ENCODE data around the gene KCNQ2. TPM values are rescaled to one million over a fixed set of nuclear protein-coding genes. Genes with fewer than 3 reads are reported as not detected.
A peak's percentile ranks its signal among the peaks of the same experiment; 100 is the strongest.

The KCNQ2 gene
- total and polyA plus RNA-seq, 5 experiments from 2014 or later: 0.30 to 0.49 TPM; not detected in 3

- H3K9me3 Mint-ChIP-seq: no peaks in the 10 kb centered on the region
- no peak overlapping the region for H3K27ac Mint-ChIP-seq
- POLR2A ChIA-PET: no interaction called here
- H3K36me3 Mint-ChIP-seq: no peaks in the 10 kb centered on the region
- H3K4me3 Mint-ChIP-seq: peak overlapping the region in 3 of 10 donors; percentile 10 to 33 (median 25)
- no peak for DNase-seq
- H3K4me1 Mint-ChIP-seq: peaks cover 1 to 12% (median 8%) of the 10 kb centered on the region in 4 donors
- ATAC-seq: no peak
- peaks cover 12 to 68% (median 21%) of the 10 kb centered on the region in 5 donors for H3K27me3 Mint-ChIP-seq
These were observed 471 bp upstream of the KCNQ2 start for GRCh38 chr20:63472862-63473390.

- no peak for ATAC-seq
- peaks cover 13 to 69% (median 26%) of the 10 kb centered on the region in 5 donors for H3K27me3 Mint-ChIP-seq
These were observed 806 bp downstream of the KCNQ2 start for GRCh38 chr20:63471717-63471980.

GRCh38 chr20:63471002-63471716 is 1.3 kb downstream of the KCNQ2 start:
- POLR2A ChIA-PET: no interaction called here
- H3K4me1 Mint-ChIP-seq: peaks cover 1 to 11% (median 8%) of the 10 kb centered on the region in 4 donors
- no peaks in the 10 kb centered on the region for H3K9me3 Mint-ChIP-seq
- H3K36me3 Mint-ChIP-seq: no peaks in the 10 kb centered on the region
- DNase-seq (no peak), ATAC-seq (no peak)
- peaks cover 12 to 66% (median 26%) of the 10 kb centered on the region in 5 donors for H3K27me3 Mint-ChIP-seq
- H3K27ac Mint-ChIP-seq: no peak overlapping the region
- H3K4me3 Mint-ChIP-seq: peak overlapping the region in 2 of 10 donors; percentile 20 to 26

More at GRCh38 chr20:63471717-63471980, 806 bp downstream of the KCNQ2 start:
- H3K9me3 Mint-ChIP-seq: no peaks in the 10 kb centered on the region
- H3K36me3 Mint-ChIP-seq: no peaks in the 10 kb centered on the region
- H3K27ac Mint-ChIP-seq: no peak overlapping the region
- POLR2A ChIA-PET: no interaction called here
- no peak overlapping the region for H3K4me3 Mint-ChIP-seq
- peaks cover 1 to 11% (median 8%) of the 10 kb centered on the region in 4 donors for H3K4me1 Mint-ChIP-seq
- no peak for DNase-seq

- H3K27me3 Mint-ChIP-seq: peaks cover 11 to 65% (median 25%) of the 10 kb centered on the region in 5 donors
- no peaks in the 10 kb centered on the region for H3K36me3 Mint-ChIP-seq
- ATAC-seq (no peak), DNase-seq (no peak)
- H3K4me1 Mint-ChIP-seq: peaks cover 1 to 11% (median 8%) of the 10 kb centered on the region in 4 donors
- no peaks in the 10 kb centered on the region for H3K9me3 Mint-ChIP-seq
- H3K27ac Mint-ChIP-seq: no peak overlapping the region
- peak overlapping the region in 4 of 10 donors; percentile 14 to 72 (median 34) for H3K4me3 Mint-ChIP-seq
- POLR2A ChIA-PET: no interaction called here
These were observed 2.0 kb downstream of the KCNQ2 start for GRCh38 chr20:63470410-63470809.

- peaks cover 8 to 64% (median 25%) of the 10 kb centered on the region in 5 donors for H3K27me3 Mint-ChIP-seq
- ATAC-seq (no peak), DNase-seq (no peak)
- H3K4me1 Mint-ChIP-seq: peaks cover 1 to 11% (median 8%) of the 10 kb centered on the region in 4 donors
- no peaks in the 10 kb centered on the region for H3K36me3 Mint-ChIP-seq
- no peak overlapping the region for H3K4me3 Mint-ChIP-seq
- POLR2A ChIA-PET: no interaction called here
- no peaks in the 10 kb centered on the region for H3K9me3 Mint-ChIP-seq
- no peak overlapping the region for H3K27ac Mint-ChIP-seq
These were observed 2.7 kb downstream of the KCNQ2 start for GRCh38 chr20:63469713-63470101.

GRCh38 chr20:63469019-63469712 is 3.3 kb downstream of the KCNQ2 start:
- Mint-ChIP-seq H3K27me3 (peaks cover 6 to 63% (median 23%) of the 10 kb centered on the region in 5 donors), H3K9me3 (no peaks in the 10 kb centered on the region), H3K4me1 (peaks cover 0 to 7% (median 4%) of the 10 kb centered on the region in 4 donors), H3K36me3 (no peaks in the 10 kb centered on the region), H3K4me3 (no peak overlapping the region), H3K27ac (no peak overlapping the region)
- DNase-seq: no peak
- ATAC-seq: no peak
- POLR2A ChIA-PET: no interaction called here

- Mint-ChIP-seq H3K27ac (no peak overlapping the region), H3K9me3 (no peaks in the 10 kb centered on the region), H3K4me3 (no peak overlapping the region), H3K36me3 (no peaks in the 10 kb centered on the region), H3K27me3 (peaks cover 4 to 60% (median 23%) of the 10 kb centered on the region in 5 donors), H3K4me1 (peaks cover 0 to 3% (median under 1%) of the 10 kb centered on the region in 4 donors)
- DNase-seq: no peak
- POLR2A ChIA-PET: no interaction called here
- ATAC-seq: no peak
These were observed 4.0 kb downstream of the KCNQ2 start for GRCh38 chr20:63468421-63468820.

GRCh38 chr20:63467294-63468083 is 5.0 kb downstream of the KCNQ2 start:
- Mint-ChIP-seq H3K27ac (no peak overlapping the region), H3K4me3 (no peak overlapping the region), H3K4me1 (peaks cover 0 to 3% (median under 1%) of the 10 kb centered on the region in 4 donors), H3K27me3 (peaks cover 9 to 63% (median 30%) of the 10 kb centered on the region in 5 donors), H3K9me3 (no peaks in the 10 kb centered on the region), H3K36me3 (no peaks in the 10 kb centered on the region)
- POLR2A ChIA-PET: no interaction called here
- DNase-seq (no peak), ATAC-seq (no peak)

GRCh38 chr20:63466861-63467260 is 5.6 kb downstream of the KCNQ2 start:
- no peak overlapping the region for H3K4me3 Mint-ChIP-seq
- POLR2A ChIA-PET: no interaction called here
- ATAC-seq: no peak
- H3K27me3 Mint-ChIP-seq: peaks cover 10 to 65% (median 32%) of the 10 kb centered on the region in 5 donors
- no peak for DNase-seq
- no peak overlapping the region for H3K27ac Mint-ChIP-seq
- no peaks in the 10 kb centered on the region for H3K9me3 Mint-ChIP-seq
- no peaks in the 10 kb centered on the region for H3K36me3 Mint-ChIP-seq
- peaks cover 0 to 3% (median under 1%) of the 10 kb centered on the region in 4 donors for H3K4me1 Mint-ChIP-seq

- Mint-ChIP-seq H3K9me3 (no peaks in the 10 kb centered on the region), H3K36me3 (no peaks in the 10 kb centered on the region), H3K27me3 (peaks cover 10 to 67% (median 32%) of the 10 kb centered on the region in 5 donors), H3K4me1 (peaks cover 0 to 3% (median under 1%) of the 10 kb centered on the region in 4 donors), H3K27ac (no peak overlapping the region), H3K4me3 (no peak overlapping the region)
- ATAC-seq (no peak), DNase-seq (no peak)
- POLR2A ChIA-PET: no interaction called here
These were observed 6.1 kb downstream of the KCNQ2 start for GRCh38 chr20:63466250-63466825.

- POLR2A ChIA-PET: no interaction called here
- no peak overlapping the region for H3K27ac Mint-ChIP-seq
- peaks cover 13 to 69% (median 37%) of the 10 kb centered on the region in 5 donors for H3K27me3 Mint-ChIP-seq
- H3K36me3 Mint-ChIP-seq: no peaks in the 10 kb centered on the region
- no peak overlapping the region for H3K4me3 Mint-ChIP-seq
- ATAC-seq: no peak
- peaks cover 0 to 3% (median under 1%) of the 10 kb centered on the region in 4 donors for H3K4me1 Mint-ChIP-seq
- H3K9me3 Mint-ChIP-seq: no peaks in the 10 kb centered on the region
- no peak for DNase-seq
These were observed 6.8 kb downstream of the KCNQ2 start for GRCh38 chr20:63465380-63466249.

- DNase-seq (no peak), ATAC-seq (no peak)
- Mint-ChIP-seq H3K9me3 (no peaks in the 10 kb centered on the region), H3K4me3 (no peak overlapping the region), H3K36me3 (no peaks in the 10 kb centered on the region), H3K4me1 (peaks cover 0 to 1% (median 0%) of the 10 kb centered on the region in 4 donors), H3K27ac (no peak overlapping the region), H3K27me3 (peaks cover 13 to 65% (median 35%) of the 10 kb centered on the region in 5 donors)
- POLR2A ChIA-PET: interaction anchor here (0.8 kb wide), 1 partner anchor 194 kb away, joined by 3 read pairs; the partner anchor contains the start of gene RTEL1
These were observed 8.2 kb downstream of the KCNQ2 start for GRCh38 chr20:63464289-63464635.

Data from naive thymus-derived CD8-positive, alpha-beta T cell (primary cell).